Natural killer cell (primary cell): Measurements from ENCODE around the gene ZNF181. TPM values are rescaled to one million over a fixed set of nuclear protein-coding genes. Genes with fewer than 3 reads are reported as not detected.

Source experiments
- ATAC-seq, 3 donors: fragments of 150-1000 bp in 2 of 3; fragments of 200-7000 bp in 1 of 3; cut with Tn5 transposase; 1 replicate in 1 of 3; 2 replicates in 2 of 3; pipeline ENCODE4 v1.10.0; 2021; ENCODE audit warnings: mild to moderate bottlenecking in 2 of 3, moderate library complexity in 2 of 3
- DNase-seq, 2 donors: peaks; one replicate each; pipeline versions ENCODE4 v3.0.0 to v3.0.0-alpha.2; 2013 to 2021; ENCODE audit warnings: mixed read lengths in 1 of 2
- H3K27ac ChIP-seq: one replicate; pipeline ENCODE4 v1.5.1; 2013; ENCODE audit warnings: mild to moderate bottlenecking, low read length
- H3K27me3 ChIP-seq: one replicate; pipeline ENCODE4 v1.6.1; 2013; ENCODE audit warnings: low read length; ENCODE audit not compliant: control insufficient read depth, insufficient read depth
- H3K36me3 ChIP-seq: one replicate; pipeline ENCODE4 v1.6.1; 2013; ENCODE audit warnings: low read length; ENCODE audit not compliant: control insufficient read depth, insufficient read depth
- H3K4me1 ChIP-seq: one replicate; pipeline ENCODE4 v1.6.1; 2013; ENCODE audit warnings: low read length; ENCODE audit not compliant: control insufficient read depth, insufficient read depth
- H3K4me3 ChIP-seq: one replicate; pipeline ENCODE4 v1.5.1; 2013; ENCODE audit warnings: low read length
- H3K9me3 ChIP-seq: one replicate; pipeline ENCODE4 v1.6.1; 2013; ENCODE audit warnings: low read length; ENCODE audit not compliant: control insufficient read depth, insufficient read depth
- H3K27ac Mint-ChIP-seq, 2 donors: one replicate each; pipeline ENCODE4 v1.8.0; 2022; ENCODE audit warnings: mild to moderate bottlenecking in 2 of 2, mixed read lengths in 2 of 2, moderate library complexity in 1 of 2
- H3K27me3 Mint-ChIP-seq, 2 donors: one replicate each; pipeline ENCODE4 v1.8.0; 2022; ENCODE audit warnings: low read depth in 2 of 2, mixed read lengths in 2 of 2
- H3K36me3 Mint-ChIP-seq: one replicate; pipeline ENCODE4 v1.8.0; 2022; ENCODE audit warnings: mixed read lengths
- H3K4me1 Mint-ChIP-seq, 2 donors: one replicate each; pipeline ENCODE4 v1.8.0; 2022; ENCODE audit warnings: mixed read lengths in 2 of 2
- H3K4me3 Mint-ChIP-seq: one replicate; pipeline ENCODE4 v1.8.0; 2022; ENCODE audit warnings: mild to moderate bottlenecking, moderate library complexity, mixed read lengths
- H3K9me3 Mint-ChIP-seq, 2 donors: one replicate each; pipeline ENCODE4 v1.8.0; 2022; ENCODE audit warnings: mixed read lengths in 2 of 2
- CTCF ChIP-seq: fragments of 200-600 bp; IDR thresholded peaks from one replicate; pipeline ENCODE4 v1.8.0; 2022; ENCODE audit warnings: antibody characterized with exemption
- whole genome bisulfite sequencing: methylation state at CpG from one replicate; pipeline ENCODE4 v1.1.7; 2013; ENCODE audit warnings: missing lambda C conversion rate; ENCODE audit not compliant: insufficient coverage; 5-methylcytosine and 5-hydroxymethylcytosine counted together
- intact Hi-C: fragments of 100-400 bp; cut with micrococcal nuclease; formaldehyde crosslinking; loops from one replicate; pipeline ENCODE4 v1.14.2; 2022
- total RNA-seq, 4 donors: library from RNA; stranded (reverse); fragments of 120-200 nt in 1 of 4; gene quantifications; one replicate each; pipeline versions ENCODE4 v1.2.3 to v1.2.4, GENCODE V29; 2013 to 2022

The ZNF181 gene
- total RNA-seq, 3 donors from 2014 or later (not counting 1 experiment from before 2014, with no cell fraction given): 3.2 to 3.7 (median 3.5) TPM

GRCh38 chr19:34778342-34778741, 44.3 kb downstream of the ZNF181 start:
- Histone ChIP-seq H3K4me3 (no peak overlapping the region), H3K9me3 (no peaks in the 10 kb centered on the region), H3K4me1 (peaks cover 1% of the 10 kb centered on the region), H3K27me3 (no peaks in the 10 kb centered on the region), H3K36me3 (no peaks in the 10 kb centered on the region), H3K27ac (no peak overlapping the region)
- no peak for DNase-seq
- Mint-ChIP-seq H3K27ac (no peak overlapping the region), H3K36me3 (no peaks in the 10 kb centered on the region), H3K9me3 (peaks cover 0 to 2% of the 10 kb centered on the region in 2 donors), H3K4me3 (no peak overlapping the region), H3K27me3 (peaks cover 8 to 9% of the 10 kb centered on the region in 2 donors), H3K4me1 (peaks cover 0 to under 1% of the 10 kb centered on the region in 2 donors)
- ATAC-seq: no peak
- WGBS: 67% methylated on average over 2 of the region's 2 CpGs
- intact Hi-C loops: no loop called here
- TF ChIP-seq CTCF: no peak

GRCh38 chr19:34779652-34780051, 45.6 kb downstream of the ZNF181 start:
- Mint-ChIP-seq H3K27ac (no peak overlapping the region), H3K9me3 (peaks cover 0 to 2% of the 10 kb centered on the region in 2 donors), H3K36me3 (no peaks in the 10 kb centered on the region), H3K4me3 (no peak overlapping the region), H3K4me1 (no peaks in the 10 kb centered on the region), H3K27me3 (peaks cover 8 to 9% of the 10 kb centered on the region in 2 donors)
- Histone ChIP-seq H3K36me3 (no peaks in the 10 kb centered on the region), H3K9me3 (no peaks in the 10 kb centered on the region), H3K27ac (no peak overlapping the region), H3K27me3 (no peaks in the 10 kb centered on the region), H3K4me3 (no peak overlapping the region), H3K4me1 (no peaks in the 10 kb centered on the region)
- no peak for DNase-seq
- TF ChIP-seq CTCF: no peak
- intact Hi-C loops: no loop called here
- WGBS: 77% methylated on average over 2 of the region's 3 CpGs
- no peak for ATAC-seq

- H3K9me3 Mint-ChIP-seq: no peaks in the 10 kb centered on the region
- no peaks in the 10 kb centered on the region for H3K36me3 Mint-ChIP-seq
- H3K27ac Mint-ChIP-seq: no peak overlapping the region
- Histone ChIP-seq H3K4me3 (no peak overlapping the region), H3K4me1 (no peaks in the 10 kb centered on the region), H3K27me3 (no peaks in the 10 kb centered on the region), H3K27ac (no peak overlapping the region), H3K9me3 (no peaks in the 10 kb centered on the region), H3K36me3 (no peaks in the 10 kb centered on the region)
- H3K4me1 Mint-ChIP-seq: no peaks in the 10 kb centered on the region
- DNase-seq: no peak
- no peak for TF ChIP-seq CTCF
- WGBS: 77% methylated on average over 5 of the region's 5 CpGs
- H3K27me3 Mint-ChIP-seq: no peaks in the 10 kb centered on the region
- ATAC-seq: no peak
- intact Hi-C loops: no loop called here
- H3K4me3 Mint-ChIP-seq: no peak overlapping the region
Observed at GRCh38 chr19:34786236-34786635, 52.2 kb downstream of the ZNF181 start.

GRCh38 chr19:34787059-34787824, 53.2 kb downstream of the ZNF181 start:
- 79% methylated on average over 3 of the region's 3 CpGs for WGBS
- no peaks in the 10 kb centered on the region for H3K27me3 ChIP-seq
- intact Hi-C loops: no loop called here
- H3K4me1 Mint-ChIP-seq: no peaks in the 10 kb centered on the region
- TF ChIP-seq CTCF: no peak
- H3K27me3 Mint-ChIP-seq: no peaks in the 10 kb centered on the region
- no peak overlapping the region for H3K4me3 ChIP-seq
- no peaks in the 10 kb centered on the region for H3K36me3 ChIP-seq
- no peaks in the 10 kb centered on the region for H3K36me3 Mint-ChIP-seq
- H3K27ac ChIP-seq: no peak overlapping the region
- no peaks in the 10 kb centered on the region for H3K4me1 ChIP-seq
- DNase-seq: no peak
- ATAC-seq: no peak
- no peaks in the 10 kb centered on the region for H3K9me3 Mint-ChIP-seq
- no peak overlapping the region for H3K27ac Mint-ChIP-seq
- no peak overlapping the region for H3K4me3 Mint-ChIP-seq
- no peaks in the 10 kb centered on the region for H3K9me3 ChIP-seq
